Keratinocyte (primary cell): ENCODE measurements around the gene DMXL1.

Experiments used
- EZH2 ChIP-seq: IDR thresholded peaks from one replicate; pipeline ENCODE4 v1.6.1; 2012; ENCODE audit warnings: inconsistent platforms, mild to moderate bottlenecking, low read length, moderate library complexity
- TF ChIP-seq, protein P1 (sequence below), 3 experiments: IDR thresholded peaks in 1 of 3; conservative IDR thresholded peaks in 1 of 3; optimal IDR thresholded peaks in 1 of 3; 2 replicates in 2 of 3; 3 replicates in 1 of 3; pipeline versions ENCODE3 to v1.5.1; 2011; ENCODE audit warnings: low read length in 3 of 3, mild to moderate bottlenecking in 3 of 3, moderate library complexity in 2 of 3, control low read depth in 1 of 3, inconsistent platforms in 1 of 3; ENCODE audit not compliant: insufficient read depth in 2 of 3; ENCODE audit errors: extremely low read depth in 1 of 3

DNA sequence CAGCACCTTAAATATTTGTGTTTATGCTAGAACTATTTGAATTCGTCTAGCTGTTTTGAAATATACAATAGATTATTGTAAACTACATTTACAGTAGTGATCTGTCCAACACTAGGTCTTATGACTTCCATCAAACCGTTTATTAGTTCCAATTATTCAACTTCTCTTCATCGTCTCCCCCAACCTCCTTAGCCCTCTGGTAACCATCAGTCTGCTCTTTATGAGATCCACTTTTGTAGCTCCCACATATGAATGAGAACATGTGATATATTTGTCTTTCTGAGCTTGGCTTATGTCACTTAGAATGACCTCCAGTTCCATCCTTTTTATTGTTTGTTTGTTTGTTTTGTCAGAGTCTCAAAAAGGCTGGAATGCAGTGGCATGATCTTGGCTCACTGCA is 11.8 kb downstream of the DMXL1 start:
- TF ChIP-seq, protein P1, sequence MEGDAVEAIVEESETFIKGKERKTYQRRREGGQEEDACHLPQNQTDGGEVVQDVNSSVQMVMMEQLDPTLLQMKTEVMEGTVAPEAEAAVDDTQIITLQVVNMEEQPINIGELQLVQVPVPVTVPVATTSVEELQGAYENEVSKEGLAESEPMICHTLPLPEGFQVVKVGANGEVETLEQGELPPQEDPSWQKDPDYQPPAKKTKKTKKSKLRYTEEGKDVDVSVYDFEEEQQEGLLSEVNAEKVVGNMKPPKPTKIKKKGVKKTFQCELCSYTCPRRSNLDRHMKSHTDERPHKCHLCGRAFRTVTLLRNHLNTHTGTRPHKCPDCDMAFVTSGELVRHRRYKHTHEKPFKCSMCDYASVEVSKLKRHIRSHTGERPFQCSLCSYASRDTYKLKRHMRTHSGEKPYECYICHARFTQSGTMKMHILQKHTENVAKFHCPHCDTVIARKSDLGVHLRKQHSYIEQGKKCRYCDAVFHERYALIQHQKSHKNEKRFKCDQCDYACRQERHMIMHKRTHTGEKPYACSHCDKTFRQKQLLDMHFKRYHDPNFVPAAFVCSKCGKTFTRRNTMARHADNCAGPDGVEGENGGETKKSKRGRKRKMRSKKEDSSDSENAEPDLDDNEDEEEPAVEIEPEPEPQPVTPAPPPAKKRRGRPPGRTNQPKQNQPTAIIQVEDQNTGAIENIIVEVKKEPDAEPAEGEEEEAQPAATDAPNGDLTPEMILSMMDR (optimal IDR thresholded peaks at IDR 0.05 in 1 of 3, IDR thresholded peaks at IDR 0.05 in 1 of 3, conservative IDR thresholded peaks at IDR 0.05 in 1 of 3; ENCODE audit: extremely low read depth in 1 of 3, insufficient read depth in 2 of 3, low read length in 3 of 3) = no peak
- TF ChIP-seq EZH2 = no peak
